Fibroblast of lung (primary cell): ENCODE measurements around the gene IBA57. TPM values are rescaled to one million over a fixed set of nuclear protein-coding genes. Genes with fewer than 3 reads are reported as not detected.
A peak's percentile ranks its signal among the peaks of the same experiment; 100 is the strongest.

Experiments
- DNase-seq, 2 donors: peaks; one replicate each; pipeline versions ENCODE4 v3.0.0 to v3.0.0-alpha.2; 2010; ENCODE audit warnings: low read depth in 2 of 2
- H2AFZ ChIP-seq: 2 replicates; pipeline ENCODE4 v1.5.1; 2012; ENCODE audit warnings: low read length, control low read depth, inconsistent platforms
- H3K27ac ChIP-seq: 2 replicates; pipeline ENCODE4 v1.5.1; 2011; ENCODE audit warnings: low read length, control low read depth; ENCODE audit not compliant: insufficient read depth
- H3K27me3 ChIP-seq: 2 replicates; pipeline ENCODE4 v1.5.1; 2011; ENCODE audit warnings: mild to moderate bottlenecking, low read length; ENCODE audit not compliant: control insufficient read depth, insufficient read depth
- H3K36me3 ChIP-seq: 2 replicates; pipeline ENCODE4 v1.5.1; 2011; ENCODE audit warnings: low read length; ENCODE audit not compliant: control insufficient read depth, insufficient read depth
- H3K4me1 ChIP-seq: 2 replicates; pipeline ENCODE4 v1.5.1; 2011; ENCODE audit warnings: low read length; ENCODE audit not compliant: control insufficient read depth, insufficient read depth; ENCODE audit errors: extremely low read depth
- H3K4me2 ChIP-seq: 2 replicates; pipeline ENCODE4 v1.5.1; 2011; ENCODE audit warnings: low read length, control low read depth; ENCODE audit not compliant: insufficient read depth; ENCODE audit errors: extremely low read depth
- H3K4me3 ChIP-seq, 4 experiments: fragments of 200-600 bp in 1 of 4; sonication (generic) in 1 of 4; replicated peaks in 1 of 4; 2 replicates each; pipeline ENCODE4 v1.5.1; 2011 to 2016; ENCODE audit warnings: low read length in 4 of 4, low read depth in 3 of 4, mild to moderate bottlenecking in 3 of 4, control low read depth in 2 of 4, inconsistent platforms in 1 of 4, mixed read lengths in 1 of 4; ENCODE audit not compliant: insufficient read depth in 1 of 4; ENCODE audit errors: control extremely low read depth in 1 of 4
- H3K79me2 ChIP-seq: 2 replicates; pipeline ENCODE4 v1.5.1; 2012; ENCODE audit warnings: mild to moderate bottlenecking, low read length, inconsistent platforms; ENCODE audit not compliant: control insufficient read depth, insufficient read depth
- H3K9ac ChIP-seq: 2 replicates; pipeline ENCODE4 v1.5.1; 2011; ENCODE audit warnings: mild to moderate bottlenecking, low read length, control low read depth; ENCODE audit not compliant: insufficient read depth
- H3K9me3 ChIP-seq: 2 replicates; pipeline ENCODE4 v1.5.1; 2012; ENCODE audit warnings: low read depth, low read length; ENCODE audit not compliant: control insufficient read depth, insufficient read depth
- H4K20me1 ChIP-seq: 2 replicates; pipeline ENCODE4 v1.5.1; 2011; ENCODE audit warnings: low read length; ENCODE audit not compliant: control insufficient read depth, insufficient read depth; ENCODE audit errors: extremely low read depth
- EZH2 ChIP-seq: IDR thresholded peaks from 2 replicates; pipeline ENCODE4 v1.5.1; 2012; ENCODE audit warnings: low read length, control low read depth, mild to moderate bottlenecking; ENCODE audit errors: missing control alignments
- polyA plus RNA-seq, 2 donors: library from polyadenylated mRNA; depleted of rRNA in 1 of 2; stranded (reverse) in 1 of 2; unstranded in 1 of 2; fragments of >200 nt; gene quantifications; 2 replicates each; pipeline ENCODE4 v1.2.1, GENCODE V29; 2011 to 2012; ENCODE audit warnings: missing spikeins in 1 of 2
- total RNA-seq: library from RNA; depleted of rRNA; stranded (reverse); fragments of >200 nt; gene quantifications from 2 replicates; pipeline ENCODE4 v1.2.1, GENCODE V29; 2014
- TF ChIP-seq, protein P1 (sequence below), 2 donors: IDR thresholded peaks in 1 of 2; conservative IDR thresholded peaks in 1 of 2; 1 replicate in 1 of 2; 2 replicates in 1 of 2; pipeline ENCODE4 v1.5.1; 2011 to 2012; ENCODE audit warnings: low read length in 2 of 2, control low read depth in 1 of 2, inconsistent platforms in 1 of 2, low read depth in 1 of 2, mild to moderate bottlenecking in 1 of 2

Gene IBA57
- total and polyA plus RNA-seq, 2 donors (not counting 1 experiment from before 2014, with no cell fraction given), result 1.4 to 3.8 TPM

DNA sequence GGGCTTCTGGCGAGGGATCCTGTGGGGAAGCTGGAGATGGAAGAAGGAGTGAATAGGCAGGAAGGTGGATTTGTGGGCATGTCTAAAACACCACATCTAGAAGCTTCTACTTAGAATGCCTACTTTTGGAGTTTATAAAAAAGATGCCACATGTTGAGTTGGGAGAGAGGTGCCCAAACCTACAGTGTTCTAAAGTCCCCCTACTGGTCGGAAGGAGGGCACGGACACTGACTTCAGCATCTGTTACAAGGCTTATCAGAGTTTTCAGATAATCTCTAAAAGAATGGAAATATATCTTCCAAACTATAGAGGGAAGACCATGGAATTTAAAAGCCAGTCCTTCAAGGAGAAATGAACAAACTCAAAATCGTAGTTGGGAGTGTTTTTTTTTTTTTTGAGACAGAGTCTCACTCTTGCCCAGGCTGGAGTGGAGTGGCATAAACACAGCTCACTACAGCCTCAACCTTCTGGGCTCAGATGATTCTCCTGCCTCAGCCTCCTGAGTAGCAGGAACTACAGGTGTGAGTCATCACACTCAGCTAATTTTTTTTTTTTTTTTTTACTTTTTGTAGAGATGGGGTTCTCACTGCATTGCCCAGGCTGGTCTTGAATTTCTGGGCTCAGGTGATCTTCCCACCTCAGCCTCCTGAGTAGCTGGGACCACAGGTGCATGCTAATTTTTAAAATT, 14.8 kb downstream of the IBA57 start:
- no peak overlapping the region for H3K27ac ChIP-seq
- H2AFZ ChIP-seq, result no peak overlapping the region
- TF ChIP-seq EZH2, result no peak
- TF ChIP-seq, protein P1, sequence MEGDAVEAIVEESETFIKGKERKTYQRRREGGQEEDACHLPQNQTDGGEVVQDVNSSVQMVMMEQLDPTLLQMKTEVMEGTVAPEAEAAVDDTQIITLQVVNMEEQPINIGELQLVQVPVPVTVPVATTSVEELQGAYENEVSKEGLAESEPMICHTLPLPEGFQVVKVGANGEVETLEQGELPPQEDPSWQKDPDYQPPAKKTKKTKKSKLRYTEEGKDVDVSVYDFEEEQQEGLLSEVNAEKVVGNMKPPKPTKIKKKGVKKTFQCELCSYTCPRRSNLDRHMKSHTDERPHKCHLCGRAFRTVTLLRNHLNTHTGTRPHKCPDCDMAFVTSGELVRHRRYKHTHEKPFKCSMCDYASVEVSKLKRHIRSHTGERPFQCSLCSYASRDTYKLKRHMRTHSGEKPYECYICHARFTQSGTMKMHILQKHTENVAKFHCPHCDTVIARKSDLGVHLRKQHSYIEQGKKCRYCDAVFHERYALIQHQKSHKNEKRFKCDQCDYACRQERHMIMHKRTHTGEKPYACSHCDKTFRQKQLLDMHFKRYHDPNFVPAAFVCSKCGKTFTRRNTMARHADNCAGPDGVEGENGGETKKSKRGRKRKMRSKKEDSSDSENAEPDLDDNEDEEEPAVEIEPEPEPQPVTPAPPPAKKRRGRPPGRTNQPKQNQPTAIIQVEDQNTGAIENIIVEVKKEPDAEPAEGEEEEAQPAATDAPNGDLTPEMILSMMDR (conservative IDR thresholded peaks at IDR 0.05 in 1 of 2, IDR thresholded peaks at IDR 0.05 in 1 of 2; ENCODE audit: low read depth in 1 of 2, low read length in 2 of 2), result peak; percentile 8 to 36
- DNase-seq, result no peak
- H3K4me3 ChIP-seq, result no peak overlapping the region
- H3K36me3 ChIP-seq, result no peaks in the 10 kb centered on the region
- H3K27me3 ChIP-seq, result no peaks in the 10 kb centered on the region
- H3K4me2 ChIP-seq, result no peak overlapping the region
- H4K20me1 ChIP-seq, result no peaks in the 10 kb centered on the region
- no peaks in the 10 kb centered on the region for H3K4me1 ChIP-seq
- no peaks in the 10 kb centered on the region for H3K9me3 ChIP-seq
- no peaks in the 10 kb centered on the region for H3K79me2 ChIP-seq
- H3K9ac ChIP-seq, result no peak overlapping the region

DNA sequence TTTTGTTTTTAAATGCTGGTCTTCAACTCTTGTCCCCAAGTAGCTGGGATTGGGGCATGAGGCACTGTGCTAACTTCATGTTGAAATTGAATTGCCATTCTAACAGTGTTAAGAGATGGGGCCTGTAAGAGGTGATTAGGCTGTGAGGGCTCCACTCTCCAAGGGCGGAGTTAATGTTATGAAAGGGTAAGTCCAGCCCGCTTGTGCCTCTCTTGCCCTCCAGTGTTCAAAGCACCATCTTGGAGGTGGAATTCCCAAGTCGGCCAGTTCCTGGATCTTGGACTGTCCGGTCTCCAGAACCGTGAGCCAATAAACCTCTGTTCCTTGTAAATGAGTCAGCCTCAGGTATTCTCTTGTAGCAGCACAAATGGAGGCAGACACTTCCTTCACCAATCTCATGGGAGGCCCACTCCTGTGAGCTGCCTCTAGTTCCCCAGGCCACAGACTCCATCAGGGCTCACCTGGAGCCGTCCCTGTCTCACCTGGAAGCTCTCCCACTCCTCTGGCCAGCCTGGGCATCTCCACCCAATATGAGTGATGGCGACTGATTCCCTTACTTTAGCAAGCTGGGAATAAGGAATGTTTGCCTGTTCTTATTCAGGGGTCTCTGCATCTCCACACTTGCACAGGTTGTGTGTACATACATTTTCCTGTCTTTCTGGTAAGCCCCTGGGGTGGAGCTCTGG, 15.5 kb downstream of the IBA57 start:
- no peaks in the 10 kb centered on the region for H3K4me1 ChIP-seq
- H3K27ac ChIP-seq, result no peak overlapping the region
- TF ChIP-seq, protein P1 (conservative IDR thresholded peaks at IDR 0.05 in 1 of 2, IDR thresholded peaks at IDR 0.05 in 1 of 2; ENCODE audit: low read depth in 1 of 2, low read length in 2 of 2), result no peak
- TF ChIP-seq EZH2, result no peak
- no peak overlapping the region for H2AFZ ChIP-seq
- no peak for DNase-seq
- H3K9ac ChIP-seq, result no peak overlapping the region
- H3K4me3 ChIP-seq, result no peak overlapping the region
- H3K27me3 ChIP-seq, result no peaks in the 10 kb centered on the region
- H3K4me2 ChIP-seq, result no peak overlapping the region
- H3K36me3 ChIP-seq, result no peaks in the 10 kb centered on the region
- no peaks in the 10 kb centered on the region for H4K20me1 ChIP-seq
- no peaks in the 10 kb centered on the region for H3K9me3 ChIP-seq
- no peaks in the 10 kb centered on the region for H3K79me2 ChIP-seq

DNA sequence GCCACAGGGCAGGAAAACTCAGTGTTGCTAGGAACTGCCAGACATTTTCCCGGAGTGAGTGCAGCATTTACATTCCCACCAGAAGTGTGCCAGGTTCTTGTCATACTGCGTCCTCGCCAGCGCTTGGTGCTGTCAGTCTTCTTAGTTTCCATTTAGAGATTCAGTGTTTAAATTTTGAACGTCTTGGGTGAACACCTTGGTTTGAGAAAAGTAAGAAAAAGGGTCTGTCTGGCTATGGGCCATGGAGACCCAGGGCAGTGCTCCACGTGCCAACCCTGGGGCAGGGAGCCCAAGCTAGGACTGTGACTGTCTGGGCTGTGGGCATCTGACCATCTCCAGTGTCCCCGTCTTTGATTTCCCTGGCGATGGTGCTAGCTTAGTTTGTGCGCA, 16.0 kb downstream of the IBA57 start:
- H2AFZ ChIP-seq, result no peak overlapping the region
- no peaks in the 10 kb centered on the region for H3K9me3 ChIP-seq
- no peaks in the 10 kb centered on the region for H3K36me3 ChIP-seq
- no peaks in the 10 kb centered on the region for H3K27me3 ChIP-seq
- no peak overlapping the region for H3K4me2 ChIP-seq
- H3K9ac ChIP-seq, result no peak overlapping the region
- H3K4me3 ChIP-seq, result no peak overlapping the region
- no peaks in the 10 kb centered on the region for H3K4me1 ChIP-seq
- TF ChIP-seq EZH2, result no peak
- TF ChIP-seq, protein P1 (conservative IDR thresholded peaks at IDR 0.05 in 1 of 2, IDR thresholded peaks at IDR 0.05 in 1 of 2; ENCODE audit: low read depth in 1 of 2, low read length in 2 of 2), result no peak
- H3K27ac ChIP-seq, result no peak overlapping the region
- H3K79me2 ChIP-seq, result no peaks in the 10 kb centered on the region
- no peaks in the 10 kb centered on the region for H4K20me1 ChIP-seq
- no peak for DNase-seq
